Esophagus mucosa (tissue), 1 donor: ENCODE measurements around the gene DLG4. TPM values are rescaled to one million over a fixed set of nuclear protein-coding genes. Genes with fewer than 3 reads are reported as not detected.

Source experiments
- ATAC-seq: fragments of 200-7000 bp; cut with Tn5 transposase; one replicate; pipeline ENCODE4 v1.9.1; 2020
- total RNA-seq: library from RNA; stranded (reverse); gene quantifications from one replicate; pipeline ENCODE4 v1.2.4, GENCODE V29; 2023
- donor health status: DM: yes; HTN: yes; CAD: no.

Gene DLG4
- total RNA-seq, result 3.1 TPM

DNA sequence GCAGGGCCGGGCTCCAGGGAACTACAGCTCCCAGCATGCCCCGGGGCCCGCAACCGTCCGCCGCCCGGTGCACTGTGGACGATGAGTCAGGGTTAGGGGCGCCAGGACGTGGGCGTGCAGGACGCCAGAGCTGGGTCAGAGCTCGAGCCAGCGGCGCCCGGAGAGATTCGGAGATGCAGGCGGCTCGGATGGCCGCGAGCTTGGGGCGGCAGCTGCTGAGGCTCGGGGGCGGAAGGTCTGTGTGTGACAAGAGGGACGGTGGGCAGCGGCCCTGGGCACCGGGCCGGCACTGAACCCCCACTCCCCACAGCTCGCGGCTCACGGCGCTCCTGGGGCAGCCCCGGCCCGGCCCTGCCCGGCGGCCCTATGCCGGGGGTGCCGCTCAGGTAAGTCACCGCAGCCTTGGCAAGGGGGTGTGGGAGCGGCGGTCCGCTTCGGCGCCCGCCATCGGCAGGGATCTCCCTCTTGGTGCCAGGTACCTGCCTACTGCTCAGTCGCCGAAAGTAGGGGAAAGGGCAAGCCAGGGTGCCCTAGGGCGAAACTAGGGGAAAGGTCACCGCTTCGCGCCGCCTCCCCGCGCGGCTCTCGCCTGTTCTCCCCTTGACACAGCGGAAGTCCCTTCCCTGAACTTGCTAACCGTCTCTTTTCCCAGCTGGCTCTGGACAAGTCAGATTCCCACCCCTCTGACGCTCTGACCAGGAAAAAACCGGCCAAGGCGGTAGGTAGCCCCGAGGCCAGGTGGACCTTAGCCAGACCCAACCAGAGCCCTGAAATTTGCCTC lies at the start of gene DLG4, which contains the start of gene ACADVL:
TSS of gene DLG4 (minus strand) at position 25 of the 781 bp plus-strand sequence.
TSS of gene ACADVL (plus strand) at position 127 of the 781 bp plus-strand sequence. CDS start at position 174, 47 bp downstream.
- peak; percentile 70 for ATAC-seq

DNA sequence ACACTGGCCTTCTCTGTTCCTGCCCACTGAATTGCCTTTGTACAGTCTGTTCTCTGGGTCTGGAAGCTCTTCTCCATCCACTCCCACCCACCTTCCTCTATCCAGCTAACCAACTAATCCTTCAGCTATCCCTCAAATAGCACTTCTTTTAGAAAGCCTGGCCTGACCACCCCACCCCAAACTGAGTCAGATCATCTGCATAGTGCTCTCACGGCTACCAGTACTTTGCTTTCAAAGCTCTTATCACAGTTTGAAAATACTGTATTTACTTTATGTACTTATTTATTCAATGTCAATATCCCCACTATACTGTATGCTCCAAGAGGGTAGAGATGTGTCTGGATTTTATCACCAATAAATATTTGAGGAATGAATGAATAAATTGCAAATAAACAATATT lies 47.1 kb upstream of the DLG4 start:
- ATAC-seq, result no peak

DNA sequence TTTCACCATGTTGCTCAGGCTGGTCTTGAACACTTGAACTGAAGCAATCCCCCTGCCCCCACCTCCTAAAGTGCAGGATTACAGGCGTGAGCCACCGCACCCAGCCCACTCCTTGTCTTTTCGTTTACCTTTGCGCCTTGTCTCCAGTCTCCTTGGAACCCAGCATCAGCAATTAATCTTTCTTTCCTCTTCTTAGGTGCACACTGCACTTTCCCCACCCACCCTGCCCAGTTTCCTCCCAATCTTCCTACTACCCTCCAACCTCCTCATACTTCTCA lies 44.1 kb upstream of the DLG4 start:
- no peak for ATAC-seq

DNA sequence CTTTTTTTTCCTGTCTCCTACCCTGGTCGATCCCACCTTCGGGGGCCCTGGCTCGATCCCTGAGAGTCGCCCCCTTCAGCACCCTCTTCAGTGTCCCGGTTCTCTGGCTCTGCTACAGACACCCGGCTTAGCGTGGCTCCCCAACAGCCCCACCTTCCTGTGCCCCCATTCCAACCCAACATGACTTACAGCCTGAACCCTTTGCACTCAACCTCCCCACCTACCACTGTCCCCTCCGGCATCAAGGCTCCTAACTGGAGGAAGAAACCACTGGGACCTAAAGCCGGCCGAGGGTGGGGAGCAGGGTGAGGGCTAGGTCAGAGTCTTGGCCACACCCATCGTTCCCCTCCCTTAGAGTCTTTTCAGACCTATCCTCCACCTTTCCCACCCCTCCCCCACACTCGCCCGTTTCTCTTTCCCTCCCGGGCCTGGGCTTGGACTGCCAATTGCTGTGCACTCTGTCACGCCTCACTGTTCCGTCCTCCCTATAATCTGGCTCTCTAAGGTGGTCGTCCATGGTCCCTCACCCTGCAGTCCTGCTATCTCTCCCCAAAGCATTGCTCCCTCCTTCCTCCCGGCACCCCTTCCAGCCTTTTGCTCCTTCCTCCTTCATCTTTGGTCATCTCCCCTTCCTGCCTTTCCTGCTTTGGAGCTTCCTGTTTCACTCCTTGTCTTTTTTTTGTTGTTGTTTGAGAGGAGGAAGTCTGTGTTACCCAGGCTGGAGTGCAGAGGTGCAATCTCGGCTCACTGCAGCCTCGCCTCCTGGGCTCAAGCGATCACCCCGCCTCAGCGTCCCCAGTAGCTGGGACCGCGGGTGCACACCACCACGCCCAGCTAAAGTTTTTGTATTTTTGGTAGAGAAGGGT lies 43.5 kb upstream of the DLG4 start:
- peak; percentile 70 for ATAC-seq

DNA sequence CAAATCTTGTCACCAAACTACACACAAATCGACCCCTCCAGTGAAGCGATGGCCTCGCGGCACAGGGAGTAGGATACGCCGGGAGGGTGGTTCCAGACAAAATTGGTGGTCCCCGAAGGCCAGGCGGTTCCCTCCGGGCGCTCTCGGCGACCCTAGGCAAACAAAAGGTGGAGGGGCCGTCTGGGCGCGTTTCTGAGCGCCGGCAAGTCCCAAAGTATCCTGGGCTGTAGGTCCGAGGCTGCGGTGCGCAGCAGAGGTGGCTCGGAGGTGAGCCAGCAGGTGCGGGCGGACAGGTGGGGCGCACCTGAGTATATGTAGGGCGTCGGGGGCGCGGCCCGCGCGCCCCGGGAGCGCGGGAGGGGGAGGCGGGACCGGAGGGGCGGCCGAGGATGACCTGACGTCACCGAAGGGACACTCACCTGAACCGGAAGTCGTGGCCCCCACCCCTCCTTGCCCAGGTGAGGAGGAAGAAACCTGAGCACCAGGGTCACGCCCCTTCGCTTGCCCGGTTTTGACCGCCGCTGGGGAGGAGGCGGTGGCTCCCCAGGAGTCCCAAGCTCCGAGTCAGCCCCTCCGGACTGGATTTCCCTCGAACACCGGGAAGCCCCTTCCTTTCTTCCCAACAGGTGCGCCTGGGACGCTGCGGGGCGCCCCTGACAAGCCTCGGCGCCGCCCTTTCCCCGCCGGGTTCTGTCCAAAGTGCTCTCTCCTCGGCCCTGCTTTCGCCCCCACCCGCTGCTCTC lies 42.7 kb upstream of the DLG4 start, which contains the start of gene CLDN7:
TSS of gene CLDN7 (minus strand) at position 287 of the 743 bp plus-strand sequence. CDS start 435 bp downstream, outside the sequence.
- ATAC-seq, result peak; percentile 79

DNA sequence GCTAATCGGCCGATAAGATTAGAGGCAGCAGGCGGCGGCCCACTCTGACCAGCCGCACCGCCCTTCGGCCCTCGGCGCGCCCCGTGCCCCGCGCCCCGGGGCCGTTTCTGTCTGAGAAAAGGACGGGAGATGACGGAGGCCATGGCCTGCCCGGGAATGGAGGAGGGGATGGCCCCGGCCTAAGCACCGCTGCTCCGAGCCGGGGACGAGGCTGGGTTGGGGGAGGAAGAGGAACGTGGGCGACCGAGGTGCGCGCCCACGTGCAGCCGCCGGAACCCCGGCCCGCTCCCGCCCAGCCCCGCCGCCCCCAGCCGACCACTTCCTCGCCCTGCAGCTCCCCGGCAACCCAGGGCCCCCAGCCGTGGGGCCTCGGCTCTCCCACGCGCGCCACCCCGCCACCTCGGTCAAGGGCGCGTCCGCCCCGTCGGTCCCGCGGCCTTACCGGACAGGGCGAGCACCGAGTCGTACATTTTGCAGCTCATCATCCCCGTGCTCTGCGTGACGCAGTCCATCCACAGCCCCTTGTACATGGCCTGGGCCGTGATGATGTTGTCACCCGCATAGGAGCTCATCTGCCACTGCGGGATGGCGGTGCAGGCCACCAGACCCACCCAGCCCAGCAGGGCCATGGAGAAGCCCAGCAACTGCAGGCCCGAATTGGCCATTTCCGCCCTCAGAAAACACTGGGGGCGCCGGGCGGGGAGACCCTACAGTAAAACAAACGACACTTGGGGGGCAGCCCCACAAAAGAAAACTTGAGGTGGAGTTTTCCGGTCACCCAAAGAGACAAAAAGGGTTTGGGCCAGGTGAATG lies 41.9 kb upstream of the DLG4 start:
- ATAC-seq, result peak; percentile 0

DNA sequence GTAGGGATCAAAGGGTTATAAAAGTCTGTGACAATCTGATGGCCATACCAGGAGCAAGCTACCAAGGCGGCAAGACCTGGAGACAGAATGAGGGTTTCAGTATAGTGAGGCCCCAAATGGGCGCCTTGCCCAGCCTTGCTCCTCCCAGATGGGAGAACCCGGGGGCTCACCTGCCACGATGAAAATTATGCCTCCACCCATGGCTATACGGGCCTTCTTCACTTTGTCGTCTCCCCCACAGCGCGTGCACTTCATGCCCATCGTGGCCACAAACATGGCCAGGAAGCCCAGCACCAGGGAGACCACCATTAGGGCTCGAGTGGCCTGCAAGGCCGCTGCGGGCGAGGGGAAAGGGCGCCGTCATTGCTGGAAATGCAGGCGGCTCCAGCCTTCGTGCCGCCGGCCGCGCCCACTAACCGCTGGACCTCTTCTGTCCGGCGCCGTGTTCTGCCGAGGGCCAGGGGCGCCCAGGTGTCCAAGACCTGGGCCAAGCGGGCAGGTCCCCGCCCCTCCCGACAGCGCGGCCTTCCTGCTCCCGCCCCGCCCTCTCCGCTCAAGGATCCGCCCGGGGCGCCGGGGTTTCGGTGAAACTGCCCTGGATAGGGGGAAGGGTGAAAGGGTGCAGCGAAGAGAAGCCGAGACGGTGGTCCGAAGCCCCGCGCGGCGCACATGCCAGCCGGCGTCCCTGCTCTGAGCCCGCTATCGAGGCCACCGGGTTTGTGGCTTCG lies 41.2 kb upstream of the DLG4 start:
- ATAC-seq, result peak; percentile 39

DNA sequence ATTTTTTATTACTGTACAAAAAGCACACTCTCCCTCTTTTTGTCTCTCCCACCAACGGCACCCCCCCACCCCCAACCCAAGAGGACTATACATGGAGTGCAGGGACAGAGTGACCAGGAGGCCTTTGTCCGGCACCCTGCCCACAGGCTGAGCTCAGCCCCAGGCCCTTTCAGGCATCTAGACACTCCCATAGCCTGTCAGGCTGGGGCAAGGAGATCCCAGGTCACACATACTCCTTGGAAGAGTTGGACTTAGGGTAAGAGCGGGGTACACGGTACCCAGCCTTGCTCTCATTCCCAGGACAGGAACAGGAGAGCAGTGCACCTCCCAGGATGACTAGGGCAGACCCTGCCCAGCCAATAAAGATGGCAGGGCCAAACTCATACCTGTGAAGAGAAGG lies 40.5 kb upstream of the DLG4 start:
- no peak for ATAC-seq

DNA sequence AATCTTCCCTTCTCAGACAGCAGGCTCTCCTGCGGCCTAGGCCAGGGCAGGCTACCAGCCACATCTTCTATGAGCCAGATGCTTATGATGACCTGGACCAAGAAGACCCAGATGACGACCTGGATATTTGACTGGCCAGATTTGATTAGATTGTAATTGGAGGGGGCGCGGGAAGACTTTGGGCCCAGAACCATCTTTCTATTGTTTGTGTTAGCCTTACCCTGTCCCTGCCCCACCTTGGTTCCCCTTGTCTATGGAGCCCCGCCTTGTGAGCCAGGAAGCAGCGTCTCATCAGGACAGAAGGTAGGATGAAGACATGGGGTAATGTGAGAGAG lies 39.9 kb upstream of the DLG4 start:
- no peak for ATAC-seq

DNA sequence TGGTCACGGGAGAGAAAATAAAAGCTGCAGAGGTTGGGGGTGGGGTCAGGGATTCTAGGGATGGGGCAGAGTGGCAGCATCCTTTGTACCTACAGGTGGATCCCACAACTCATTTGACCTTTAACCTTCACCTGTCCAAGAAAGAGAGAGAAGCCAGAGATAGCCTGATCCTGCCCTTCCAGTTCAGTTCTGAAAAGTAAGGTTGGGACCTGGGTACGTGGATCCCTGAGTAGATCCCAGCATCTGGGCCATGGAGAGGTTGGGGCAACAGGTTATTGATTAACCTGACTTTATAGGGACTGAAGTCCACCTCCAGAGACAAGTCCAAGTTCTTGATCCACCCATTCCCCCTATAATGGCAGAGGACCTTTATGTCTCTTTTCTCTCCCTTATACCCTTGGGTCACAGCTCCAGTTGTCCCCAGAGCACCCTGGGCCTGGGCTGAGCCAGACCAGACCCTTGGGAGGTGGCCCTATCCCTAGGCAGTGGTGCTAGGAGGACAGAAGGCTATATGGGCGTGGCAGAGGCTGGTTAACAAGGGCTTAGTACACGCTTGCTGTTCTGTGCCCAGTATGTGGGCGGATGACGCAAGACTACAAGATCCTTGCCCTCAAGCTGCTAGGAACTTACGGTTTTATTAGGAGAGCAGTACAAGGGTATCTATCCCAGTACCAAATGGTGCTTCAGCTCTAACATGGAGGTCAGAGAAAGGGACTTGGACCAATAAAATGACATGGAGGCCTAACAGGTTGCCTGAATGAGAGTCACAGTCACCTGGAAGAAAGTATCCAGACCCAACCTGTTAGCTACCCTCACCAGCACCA lies 39.3 kb upstream of the DLG4 start:
- peak; percentile 26 for ATAC-seq

DNA sequence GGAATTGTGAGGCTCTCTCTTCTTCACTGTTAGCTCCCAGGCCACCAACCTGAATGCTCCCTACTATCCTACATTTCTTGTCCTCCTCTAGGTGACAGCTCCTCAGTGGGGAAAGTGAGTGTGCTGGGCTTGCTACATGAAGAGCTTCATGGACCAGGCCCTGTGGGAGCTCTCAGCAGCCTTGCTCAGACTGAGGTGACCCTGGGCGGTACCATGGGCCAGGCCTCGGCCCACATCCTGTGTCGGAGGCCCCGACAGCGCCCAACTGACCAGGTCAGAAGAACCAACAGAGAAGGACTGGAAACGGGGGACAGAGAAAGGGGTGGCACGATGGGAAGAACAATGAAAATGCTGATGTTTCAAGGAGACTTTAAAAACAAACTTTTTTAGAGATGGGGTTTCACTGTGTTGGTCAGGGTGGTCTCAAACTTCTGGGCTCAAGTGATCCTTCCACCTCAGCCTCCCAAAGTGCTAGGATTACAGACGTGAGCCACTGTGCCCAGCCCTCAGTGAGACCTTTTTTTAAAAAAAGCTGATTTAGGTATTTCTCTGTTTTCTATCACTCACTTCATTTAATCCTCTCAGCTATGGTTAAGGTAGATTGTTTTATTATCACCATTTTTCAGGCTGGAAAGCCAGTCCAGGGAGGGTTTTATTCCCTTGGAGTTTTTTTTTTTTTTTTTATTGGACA lies 37.3 kb upstream of the DLG4 start:
- no peak for ATAC-seq

DNA sequence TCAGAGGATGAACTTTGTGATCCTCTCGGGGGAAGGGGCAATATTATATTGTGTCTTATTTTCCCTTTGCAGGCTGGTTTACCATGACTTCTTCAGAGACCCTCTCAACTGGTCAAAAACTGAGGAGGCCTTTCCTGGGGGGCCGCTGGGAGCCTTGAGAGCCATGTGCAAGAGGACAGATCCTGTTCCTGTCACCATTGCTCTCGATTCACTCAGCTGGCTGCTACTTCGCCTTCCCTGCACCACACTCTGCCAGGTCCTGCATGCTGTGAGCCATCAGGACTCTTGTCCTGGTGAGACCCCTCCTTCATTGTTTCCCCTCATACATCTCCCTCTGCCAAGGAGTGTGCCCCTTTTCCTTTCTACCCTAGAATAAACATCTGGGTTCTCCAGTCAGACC lies 34.9 kb upstream of the DLG4 start:
- ATAC-seq, result no peak

DNA sequence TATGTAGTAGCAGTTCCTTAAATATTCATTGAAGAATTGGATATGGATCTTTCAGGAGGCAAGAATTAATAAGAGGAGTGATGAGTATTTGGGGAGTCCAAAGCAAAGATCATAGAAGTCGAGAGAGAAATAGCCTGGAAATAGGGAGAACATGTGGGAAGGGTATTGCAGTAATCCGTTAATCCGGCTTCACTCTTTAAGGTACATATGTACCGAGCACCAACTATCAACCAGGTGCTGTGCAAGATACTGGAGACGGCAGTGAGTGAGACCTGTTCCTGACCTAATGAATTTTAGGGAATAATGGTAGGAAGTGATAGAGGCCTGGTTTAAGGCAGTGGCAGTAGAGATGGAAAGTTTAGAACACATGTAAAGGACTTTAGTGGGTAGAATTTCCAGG lies 33.4 kb upstream of the DLG4 start:
- no peak for ATAC-seq

DNA sequence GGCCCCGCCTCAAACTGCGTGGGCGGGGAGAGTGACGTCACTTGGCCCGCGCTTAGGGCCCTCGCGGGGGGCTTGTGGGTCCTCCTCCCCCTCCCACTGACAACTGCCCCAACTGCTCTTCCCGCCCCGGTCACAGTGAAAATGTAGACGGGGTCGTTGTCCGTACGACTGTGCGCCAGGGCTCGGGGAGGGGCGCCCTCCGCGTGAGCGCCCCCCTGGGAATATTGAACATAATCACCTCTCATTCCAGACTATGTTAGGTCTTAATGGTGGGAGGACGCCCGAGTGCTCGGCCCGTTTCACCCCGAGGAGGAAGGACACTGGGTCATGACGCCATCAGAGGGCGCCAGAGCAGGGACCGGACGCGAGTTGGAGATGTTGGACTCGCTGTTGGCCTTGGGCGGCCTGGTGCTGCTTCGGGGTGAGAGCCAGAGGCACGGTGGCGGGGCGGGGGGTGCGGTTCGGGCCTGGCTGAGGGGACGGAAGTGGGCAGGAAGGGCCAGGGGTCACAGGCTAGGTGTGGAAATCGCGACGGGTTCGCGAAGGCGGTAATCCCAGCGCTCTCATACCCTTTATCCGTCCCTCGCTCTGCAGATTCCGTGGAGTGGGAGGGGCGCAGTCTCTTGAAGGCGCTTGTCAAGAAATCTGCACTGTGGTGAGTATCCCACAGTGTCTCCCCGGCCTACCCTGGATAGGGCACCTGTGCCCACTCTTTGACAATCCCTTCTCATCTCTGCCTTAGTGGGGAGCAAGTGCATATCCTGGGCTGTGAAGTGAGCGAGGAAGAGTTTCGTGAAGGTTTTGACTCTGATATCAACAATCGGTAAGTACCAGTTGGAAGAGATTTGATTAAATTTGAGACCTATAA lies 32.8 kb upstream of the DLG4 start, which contains the start of gene ELP5:
TSS of gene ELP5 (plus strand) at position 40 of the 868 bp plus-strand sequence. CDS start at position 376, 336 bp downstream.
- ATAC-seq, result peak; percentile 72

DNA sequence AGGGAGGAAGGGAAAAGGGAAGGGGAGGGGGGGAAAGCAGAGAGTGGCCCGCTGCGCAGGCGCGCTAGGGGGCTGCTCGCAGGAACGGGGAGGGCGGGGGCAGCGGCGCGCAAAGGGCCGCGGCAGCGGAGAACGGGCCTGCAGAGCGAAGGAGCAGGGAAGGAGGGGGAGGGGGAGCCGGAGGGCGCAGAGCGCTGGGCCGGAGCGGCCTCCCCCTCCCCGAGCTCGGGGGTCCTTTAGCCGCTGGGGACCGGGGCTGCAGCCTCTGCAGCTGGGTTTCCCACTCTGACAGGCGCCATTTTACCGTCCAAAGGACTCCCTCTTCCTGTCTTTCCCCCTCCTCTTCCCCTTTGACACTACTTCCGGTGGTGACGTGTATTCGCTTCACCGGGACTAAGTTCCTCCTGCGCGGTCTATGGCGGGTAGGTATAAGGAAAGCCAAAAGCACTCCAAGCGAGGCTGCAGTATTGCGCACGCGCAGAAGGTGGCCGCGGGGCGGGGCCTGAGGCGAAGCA lies 32.1 kb upstream of the DLG4 start, which contains the start of gene CTDNEP1:
TSS of gene CTDNEP1 (minus strand) at position 74 of the 515 bp plus-strand sequence. CDS start 438 bp downstream, outside the sequence.
- peak; percentile 88 for ATAC-seq

DNA sequence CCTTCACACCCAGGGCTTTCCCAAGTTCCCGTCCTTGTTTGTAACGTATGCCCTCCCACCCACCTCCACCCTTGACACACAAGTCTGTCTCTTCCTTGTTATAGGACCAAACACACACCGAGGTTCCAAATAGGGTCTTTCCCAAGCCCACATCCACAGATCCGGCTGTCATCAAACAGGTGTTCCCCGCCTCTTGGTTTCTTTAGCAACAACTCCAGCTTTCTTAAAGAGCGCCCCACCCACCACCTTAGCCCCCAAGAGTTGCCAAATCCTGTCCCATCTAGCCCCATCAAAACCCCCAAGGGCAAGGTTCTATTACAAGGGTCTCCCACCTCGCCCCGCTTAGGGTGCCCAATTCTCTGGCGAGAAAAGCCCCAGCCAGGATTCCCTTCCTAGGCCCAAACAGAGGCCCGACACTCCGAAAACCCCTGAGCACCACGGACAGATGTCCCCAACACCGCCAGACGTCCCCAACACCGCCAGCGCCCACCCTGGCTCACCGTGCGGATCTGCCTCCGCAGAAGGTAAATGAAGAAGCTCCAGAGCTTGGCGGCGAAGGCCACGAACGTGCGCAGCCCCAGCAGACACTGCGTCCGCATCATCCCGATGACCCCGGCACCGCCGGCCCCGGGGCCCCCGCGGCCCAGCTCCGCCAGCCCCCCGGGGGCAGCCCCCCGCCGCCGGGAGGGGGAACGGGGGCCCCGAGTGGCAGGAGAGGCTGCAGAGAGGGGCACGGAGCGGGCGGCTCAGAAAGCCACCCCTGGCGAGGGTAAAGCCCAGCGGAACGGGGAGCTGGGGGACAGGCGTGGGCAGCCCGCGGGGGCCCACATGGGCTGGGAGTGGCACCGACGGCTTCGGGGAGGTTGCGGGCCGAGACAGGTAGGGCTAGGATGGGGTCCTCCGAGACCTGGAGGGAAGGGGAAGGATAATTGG lies 31.3 kb upstream of the DLG4 start:
- ATAC-seq, result peak; percentile 17

DNA sequence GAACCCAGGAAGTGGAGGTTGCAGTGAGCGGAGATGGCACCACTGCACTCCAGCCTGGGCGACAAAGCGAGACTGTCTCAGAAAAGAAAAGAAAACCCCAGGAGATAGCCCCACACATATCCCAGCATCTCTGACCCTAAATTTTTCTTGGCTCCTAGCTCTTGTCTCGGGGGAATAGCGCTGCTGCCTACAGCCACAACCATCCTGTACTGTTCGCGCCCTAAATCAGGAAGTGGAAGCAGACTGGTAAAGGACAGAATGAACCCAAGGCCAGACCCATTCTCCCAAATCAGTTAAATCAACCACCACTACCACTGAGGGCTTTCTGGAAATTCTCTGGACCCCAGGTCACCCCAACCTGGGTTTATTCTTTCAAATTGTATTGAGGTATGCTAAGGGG lies 30.2 kb upstream of the DLG4 start:
- ATAC-seq, result no peak
